Loucy (cell line): ENCODE measurements around the gene KDSR.

Experiments
- CTCF ChIP-seq: fragments of 200-600 bp; sonication (generic); conservative IDR thresholded peaks from 2 replicates; pipeline ENCODE4 v1.5.1; 2014; ENCODE audit warnings: mild to moderate bottlenecking, antibody characterized with exemption, low read length
- EZH2phosphoT487 ChIP-seq: fragments of 200-600 bp; IDR thresholded peaks from 2 replicates; pipeline ENCODE4 v1.6.1; 2018; ENCODE audit warnings: antibody characterized with exemption, mild to moderate bottlenecking, moderate library complexity, borderline replicate concordance

DNA sequence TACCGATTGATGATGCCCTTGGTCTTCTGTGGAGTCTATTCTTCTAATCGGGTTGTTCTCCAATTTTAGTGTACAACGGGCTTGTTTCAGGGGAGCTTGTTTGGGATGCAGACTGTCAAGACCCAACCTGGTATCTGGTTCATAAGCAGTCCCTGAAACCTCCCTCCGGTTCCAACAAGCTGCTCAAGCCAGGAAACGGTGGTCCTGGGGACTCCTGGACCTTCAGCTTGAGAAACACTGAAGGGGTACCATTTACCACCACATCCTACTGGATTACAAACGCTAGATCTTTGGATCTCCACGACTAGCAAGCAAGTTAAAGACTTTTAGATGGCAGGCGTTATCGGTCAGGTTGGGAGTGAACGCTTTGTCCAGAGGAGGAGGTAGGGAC, 49.5 kb downstream of the KDSR start:
- TF ChIP-seq CTCF (no peak), EZH2phosphoT487 (no peak)
